Neuronal stem cell (in vitro differentiated cells): Measurements from ENCODE around the gene MRC2.

ENCODE experiments used
- DNase-seq: peaks from one replicate; pipeline ENCODE4 v3.0.0-alpha.2; 2013; ENCODE audit warnings: low spot score
- H2AFZ ChIP-seq: one replicate; pipeline ENCODE4 v1.6.1; 2013; ENCODE audit warnings: mild to moderate bottlenecking, low read length, inconsistent platforms
- H2AK5ac ChIP-seq: 2 replicates; pipeline ENCODE4 v1.6.1; 2013; ENCODE audit warnings: low read depth, mild to moderate bottlenecking, inconsistent platforms, low read length, moderate library complexity, mixed read lengths
- H2BK120ac ChIP-seq: 2 replicates; pipeline ENCODE4 v1.6.1; 2013; ENCODE audit warnings: low read depth, mild to moderate bottlenecking, inconsistent platforms, low read length, moderate library complexity, mixed read lengths
- H2BK12ac ChIP-seq: one replicate; pipeline ENCODE4 v1.6.1; 2013; ENCODE audit warnings: low read length, inconsistent platforms
- H2BK15ac ChIP-seq: 2 replicates; pipeline ENCODE4 v1.6.1; 2013; ENCODE audit warnings: mild to moderate bottlenecking, low read length, inconsistent platforms, mixed read lengths
- H2BK5ac ChIP-seq: one replicate; pipeline ENCODE4 v1.6.1; 2013; ENCODE audit warnings: inconsistent platforms, mild to moderate bottlenecking, low read length, moderate library complexity
- H3K14ac ChIP-seq: one replicate; pipeline ENCODE4 v1.6.1; 2013; ENCODE audit warnings: low read length, inconsistent platforms
- H3K18ac ChIP-seq: 2 replicates; pipeline ENCODE4 v1.6.1; 2013; ENCODE audit warnings: low read length, inconsistent platforms
- H3K23ac ChIP-seq: 2 replicates; pipeline ENCODE4 v1.6.1; 2013; ENCODE audit warnings: low read depth, mild to moderate bottlenecking, mixed read lengths, low read length, inconsistent platforms; ENCODE audit not compliant: poor library complexity
- H3K27ac ChIP-seq: replicated peaks from 3 replicates; pipeline ENCODE4 v1.5.1; 2013; ENCODE audit warnings: low read length, inconsistent platforms
- H3K27me3 ChIP-seq, 3 experiments: 2 replicates each; pipeline ENCODE4 v1.6.1; 2013; ENCODE audit warnings: low read length in 3 of 3, mild to moderate bottlenecking in 2 of 3, inconsistent platforms in 1 of 3, low read depth in 1 of 3, mixed read lengths in 1 of 3, moderate library complexity in 1 of 3; ENCODE audit not compliant: control insufficient read depth in 3 of 3, insufficient read depth in 3 of 3
- H3K36me3 ChIP-seq, 2 donors: replicated peaks in 1 of 2; 2 replicates each; pipeline ENCODE4 v1.6.1; 2013; ENCODE audit warnings: low read length in 2 of 2; ENCODE audit not compliant: control insufficient read depth in 2 of 2, insufficient read depth in 2 of 2
- H3K4ac ChIP-seq: 2 replicates; pipeline ENCODE4 v1.6.1; 2013; ENCODE audit warnings: inconsistent platforms, mild to moderate bottlenecking, low read length, moderate library complexity
- H3K4me1 ChIP-seq, 2 donors: 1 replicate in 1 of 2; 2 replicates in 1 of 2; pipeline ENCODE4 v1.6.1; 2013; ENCODE audit warnings: low read length in 2 of 2, low read depth in 1 of 2; ENCODE audit not compliant: control insufficient read depth in 2 of 2, insufficient read depth in 1 of 2
- H3K4me2 ChIP-seq: one replicate; pipeline ENCODE4 v1.6.1; 2013; ENCODE audit warnings: mild to moderate bottlenecking, low read length, inconsistent platforms; ENCODE audit not compliant: insufficient read depth, poor library complexity, severe bottlenecking
- H3K4me3 ChIP-seq, 2 donors: 2 replicates each; pipeline ENCODE4 v1.5.1; 2013; ENCODE audit warnings: low read length in 2 of 2, mild to moderate bottlenecking in 2 of 2, inconsistent platforms in 1 of 2, moderate library complexity in 1 of 2
- H3K79me1 ChIP-seq: one replicate; pipeline ENCODE4 v1.6.1; 2013; ENCODE audit warnings: low read depth, mild to moderate bottlenecking, inconsistent platforms, low read length, moderate library complexity
- H3K9ac ChIP-seq: one replicate; pipeline ENCODE4 v1.6.1; 2013; ENCODE audit warnings: mild to moderate bottlenecking, low read depth, low read length, inconsistent platforms; ENCODE audit not compliant: poor library complexity
- H3K9me3 ChIP-seq, 2 donors: replicated peaks in 1 of 2; 2 replicates each; pipeline versions ENCODE3 to v1.6.1; 2013; ENCODE audit warnings: low read length in 2 of 2, mild to moderate bottlenecking in 2 of 2, inconsistent platforms in 1 of 2, low read depth in 1 of 2, mixed read lengths in 1 of 2, moderate library complexity in 1 of 2; ENCODE audit not compliant: control insufficient read depth in 2 of 2, insufficient read depth in 1 of 2
- H4K8ac ChIP-seq: one replicate; pipeline ENCODE4 v1.6.1; 2013; ENCODE audit warnings: low read depth, mild to moderate bottlenecking, inconsistent platforms, low read length, moderate library complexity
- H4K91ac ChIP-seq: one replicate; pipeline ENCODE4 v1.6.1; 2013; ENCODE audit warnings: low read length, low read depth, mild to moderate bottlenecking, inconsistent platforms; ENCODE audit not compliant: poor library complexity
- WGBS, 2 donors: extraction: QIAGEN DNeasy Blood & Tissue Kit; methylation state at CpG; one replicate each; pipeline ENCODE4 v1.1.7; 2013; ENCODE audit warnings: missing lambda C conversion rate in 2 of 2, mixed read lengths in 1 of 2; ENCODE audit not compliant: insufficient read length in 2 of 2, insufficient replicate concordance in 1 of 2; ENCODE audit errors: extremely low coverage in 2 of 2; 5-methylcytosine and 5-hydroxymethylcytosine counted together

MRC2 gene

GRCh38 chr17:62678214-62678919 lies 50.9 kb downstream of the MRC2 start:
- H4K8ac ChIP-seq: no peak overlapping the region
- H3K4me3 ChIP-seq: no peak overlapping the region
- H3K27ac ChIP-seq: no peak overlapping the region
- H3K27me3 ChIP-seq: no peaks in the 10 kb centered on the region
- no peak overlapping the region for H3K14ac ChIP-seq
- H2BK12ac ChIP-seq: no peak overlapping the region
- no peak overlapping the region for H2BK15ac ChIP-seq
- peak overlapping the region; percentile 9 for H3K9ac ChIP-seq
- no peak overlapping the region for H4K91ac ChIP-seq
- no peak overlapping the region for H2AFZ ChIP-seq
- no CpG with 5 or more reads among the region's 10 CpGs for WGBS, 2 donors
- no peak overlapping the region for H2BK120ac ChIP-seq
- no peak overlapping the region for H3K4me2 ChIP-seq
- H3K4me1 ChIP-seq: no peaks in the 10 kb centered on the region
- H3K18ac ChIP-seq: no peak overlapping the region
- H2BK5ac ChIP-seq: no peak overlapping the region
- DNase-seq: no peak
- H3K36me3 ChIP-seq: peaks cover 28 to 80% of the 10 kb centered on the region in 2 donors
- H3K23ac ChIP-seq: no peak overlapping the region
- H3K9me3 ChIP-seq: no peaks in the 10 kb centered on the region
- peaks cover 5% of the 10 kb centered on the region for H3K79me1 ChIP-seq
- H2AK5ac ChIP-seq: no peak overlapping the region
- H3K4ac ChIP-seq: no peak overlapping the region

GRCh38 chr17:62679866-62680377 lies 52.5 kb downstream of the MRC2 start:
- Histone ChIP-seq H2AK5ac (no peak overlapping the region), H3K36me3 (peaks cover 25 to 82% of the 10 kb centered on the region in 2 donors), H3K4me2 (no peak overlapping the region), H2BK12ac (no peak overlapping the region), H3K27ac (no peak overlapping the region), H4K8ac (peak overlapping the region; percentile 48), H2AFZ (no peak overlapping the region), H3K23ac (peak overlapping the region; percentile 95), H4K91ac (no peak overlapping the region), H3K4me1 (no peaks in the 10 kb centered on the region), H3K18ac (no peak overlapping the region), H2BK5ac (no peak overlapping the region), H3K79me1 (peaks cover 5% of the 10 kb centered on the region), H3K4ac (peak overlapping the region; percentile 11), H3K14ac (no peak overlapping the region), H3K9me3 (no peaks in the 10 kb centered on the region), H3K27me3 (no peaks in the 10 kb centered on the region), H3K4me3 (no peak overlapping the region), H2BK120ac (no peak overlapping the region), H3K9ac (no peak overlapping the region), H2BK15ac (no peak overlapping the region)
- DNase-seq: no peak
- WGBS, 2 donors: no CpG with 5 or more reads among the region's 37 CpGs

GRCh38 chr17:62680541-62681052 lies 53.1 kb downstream of the MRC2 start:
- Histone ChIP-seq H2BK120ac (no peak overlapping the region), H3K9ac (peak overlapping the region; percentile 50), H3K36me3 (peaks cover 21 to 81% of the 10 kb centered on the region in 2 donors), H3K4me2 (no peak overlapping the region), H3K18ac (no peak overlapping the region), H2AK5ac (no peak overlapping the region), H3K9me3 (no peaks in the 10 kb centered on the region), H4K91ac (peak overlapping the region; percentile 72), H3K4ac (no peak overlapping the region), H2BK15ac (no peak overlapping the region), H3K4me1 (no peaks in the 10 kb centered on the region), H3K14ac (no peak overlapping the region), H3K4me3 (no peak overlapping the region), H3K27me3 (no peaks in the 10 kb centered on the region), H2BK12ac (no peak overlapping the region), H3K23ac (peak overlapping the region; percentile 95), H3K27ac (no peak overlapping the region), H2AFZ (no peak overlapping the region), H2BK5ac (no peak overlapping the region), H3K79me1 (peaks cover 5% of the 10 kb centered on the region), H4K8ac (no peak overlapping the region)
- DNase-seq: no peak
- no CpG with 5 or more reads among the region's 36 CpGs for WGBS, 2 donors

GRCh38 chr17:62681061-62681938 lies 53.8 kb downstream of the MRC2 start:
- Histone ChIP-seq H3K36me3 (peaks cover 18 to 78% of the 10 kb centered on the region in 2 donors), H3K27ac (no peak overlapping the region), H3K14ac (no peak overlapping the region), H3K23ac (peak overlapping the region; percentile 40), H2BK5ac (peak overlapping the region; percentile 35), H3K79me1 (peaks cover 5% of the 10 kb centered on the region), H3K4me2 (no peak overlapping the region), H3K27me3 (no peaks in the 10 kb centered on the region), H3K9me3 (no peaks in the 10 kb centered on the region), H4K8ac (peak overlapping the region; percentile 50), H3K9ac (peak overlapping the region; percentile 50), H3K18ac (no peak overlapping the region), H2AK5ac (no peak overlapping the region), H2AFZ (no peak overlapping the region), H3K4me1 (no peaks in the 10 kb centered on the region), H2BK15ac (no peak overlapping the region), H3K4me3 (no peak overlapping the region), H2BK120ac (no peak overlapping the region), H2BK12ac (no peak overlapping the region), H3K4ac (no peak overlapping the region), H4K91ac (no peak overlapping the region)
- no peak for DNase-seq
- WGBS, 2 donors: no CpG with 5 or more reads among the region's 17 CpGs
